GM23338 (cell line): ENCODE results near the gene SIGLEC7. TPM values are rescaled to one million over a fixed set of nuclear protein-coding genes. Genes with fewer than 3 reads are reported as not detected.

ENCODE experiments used
- ATAC-seq: fragments of 200-7000 bp; cut with Tn5 transposase; 3 replicates; pipeline ENCODE4 v1.9.1; 2020
- DNase-seq: peaks from one replicate; pipeline ENCODE4 v3.0.0-alpha.2; 2015; ENCODE audit warnings: low spot score
- H2AFZ ChIP-seq: fragments of 200-600 bp; sonication (generic); 2 replicates; pipeline ENCODE4 v1.8.0; 2016; ENCODE audit warnings: antibody characterized with exemption, mild to moderate bottlenecking, moderate library complexity
- H3F3A ChIP-seq: fragments of 200-600 bp; sonication (generic); replicated peaks from 2 replicates; pipeline ENCODE4 v1.8.0; 2017; ENCODE audit warnings: antibody characterized with exemption, mixed run types, low read depth
- H3K27ac ChIP-seq: fragments of 200-600 bp; sonication (generic); 2 replicates; pipeline ENCODE4 v1.6.1; 2016; ENCODE audit warnings: low read depth
- H3K27me3 ChIP-seq: fragments of 200-600 bp; sonication (generic); 2 replicates; pipeline ENCODE4 v1.8.0; 2016; ENCODE audit warnings: mild to moderate bottlenecking, mixed run types, moderate library complexity; ENCODE audit not compliant: insufficient read depth
- H3K36me3 ChIP-seq: fragments of 200-600 bp; sonication (generic); 2 replicates; pipeline ENCODE4 v1.8.0; 2016; ENCODE audit warnings: mild to moderate bottlenecking; ENCODE audit not compliant: insufficient read depth
- H3K4me1 ChIP-seq: fragments of 200-600 bp; sonication (generic); 2 replicates; pipeline ENCODE4 v1.8.0; 2016; ENCODE audit warnings: mild to moderate bottlenecking, moderate library complexity; ENCODE audit not compliant: insufficient read depth
- H3K4me2 ChIP-seq: fragments of 200-600 bp; sonication (generic); 2 replicates; pipeline ENCODE4 v1.7.1; 2017; ENCODE audit warnings: mixed run types
- H3K4me3 ChIP-seq: fragments of 200-600 bp; sonication (generic); 2 replicates; pipeline ENCODE4 v1.6.1; 2016; ENCODE audit warnings: mixed run types
- H3K79me2 ChIP-seq: fragments of 200-600 bp; sonication (generic); replicated peaks from 2 replicates; pipeline ENCODE4 v1.8.0; 2017; ENCODE audit warnings: mild to moderate bottlenecking; ENCODE audit not compliant: insufficient read depth
- H3K9me2 ChIP-seq: fragments of 200-600 bp; sonication (generic); 2 replicates; pipeline ENCODE4 v1.8.0; 2017; ENCODE audit not compliant: insufficient read depth
- H4K20me1 ChIP-seq: fragments of 200-600 bp; sonication (generic); replicated peaks from 2 replicates; pipeline ENCODE4 v1.8.0; 2017; ENCODE audit warnings: mild to moderate bottlenecking; ENCODE audit not compliant: insufficient read depth
- H3K27ac Mint-ChIP-seq: 2 replicates; pipeline ENCODE4 v1.8.0; 2020; ENCODE audit warnings: inconsistent platforms, mild to moderate bottlenecking, moderate library complexity, mixed read lengths
- H3K27me3 Mint-ChIP-seq: 3 replicates; pipeline ENCODE4 v1.8.0; 2022; ENCODE audit warnings: low read depth, mild to moderate bottlenecking, moderate library complexity, mixed read lengths, inconsistent platforms; ENCODE audit not compliant: insufficient read depth, poor library complexity
- H3K36me3 Mint-ChIP-seq: 3 replicates; pipeline ENCODE4 v1.8.0; 2021; ENCODE audit warnings: low read depth, mild to moderate bottlenecking, inconsistent platforms, moderate library complexity, mixed read lengths
- H3K4me1 Mint-ChIP-seq: 3 replicates; pipeline ENCODE4 v1.8.0; 2020; ENCODE audit warnings: mild to moderate bottlenecking, inconsistent platforms, mixed read lengths
- H3K4me3 Mint-ChIP-seq: 3 replicates; pipeline ENCODE4 v1.8.0; 2021; ENCODE audit warnings: moderate library complexity, mild to moderate bottlenecking, inconsistent platforms, mixed read lengths
- H3K9me3 Mint-ChIP-seq: 3 replicates; pipeline ENCODE4 v1.8.0; 2020; ENCODE audit warnings: moderate library complexity, mild to moderate bottlenecking, inconsistent platforms, mixed read lengths
- CTCF ChIP-seq, 2 experiments: fragments of 200-600 bp in 1 of 2; sonication (generic) in 1 of 2; conservative IDR thresholded peaks; 2 replicates each; pipeline versions ENCODE4 v1.5.1 to v1.6.1; 2016 to 2017; ENCODE audit warnings: antibody characterized with exemption in 2 of 2, low read depth in 2 of 2, mild to moderate bottlenecking in 2 of 2, moderate library complexity in 1 of 2
- ETS1 ChIP-seq: IDR thresholded peaks from 2 replicates; pipeline ENCODE4 v1.6.1; 2016; ENCODE audit warnings: antibody characterized with exemption
- EZH2phosphoT487 ChIP-seq: fragments of 200-600 bp; sonication (generic); IDR thresholded peaks from one replicate; pipeline ENCODE4 v1.8.1; 2018; ENCODE audit warnings: antibody characterized with exemption; ENCODE audit not compliant: unreplicated experiment
- NANOG ChIP-seq: IDR thresholded peaks from 2 replicates; pipeline ENCODE4 v1.6.1; 2016; ENCODE audit warnings: antibody characterized with exemption, borderline replicate concordance
- ZNF331 ChIP-seq: fragments of 250-450 bp; sonication (Bioruptor Pico); IDR thresholded peaks from 2 replicates; pipeline ENCODE4 v1.5.0; 2020; ENCODE audit warnings: low read depth, mild to moderate bottlenecking, moderate library complexity
- polyA plus RNA-seq: library from polyadenylated mRNA; unstranded; fragments of >200 nt; fragmentation: Nextera tagmentation; extraction: Ambion mirVana; gene quantifications from 2 replicates; pipeline ENCODE4 v1.2.1, GENCODE V29; 2016
- total RNA-seq: library from RNA; depleted of rRNA; stranded (reverse); fragments of >200 nt; shearing (Covaris generic); gene quantifications from 2 replicates; pipeline ENCODE4 v1.2.3, GENCODE V29; 2014

The SIGLEC7 gene
- total and polyA plus RNA-seq, 2 experiments from 2014 or later, result not detected

GRCh38 chr19:51127755-51128154 lies 14.3 kb upstream of the SIGLEC7 start:
- Histone ChIP-seq H4K20me1 (no peaks in the 10 kb centered on the region), H3K4me3 (no peak overlapping the region), H3K27ac (no peak overlapping the region), H2AFZ (no peak overlapping the region), H3K79me2 (no peaks in the 10 kb centered on the region), H3K4me1 (no peaks in the 10 kb centered on the region), H3K4me2 (no peak overlapping the region), H3K9me2 (no peaks in the 10 kb centered on the region), H3K27me3 (no peaks in the 10 kb centered on the region), H3K36me3 (no peaks in the 10 kb centered on the region), H3F3A (no peaks in the 10 kb centered on the region)
- H3K4me3 Mint-ChIP-seq, result no peak overlapping the region
- no peaks in the 10 kb centered on the region for H3K4me1 Mint-ChIP-seq
- H3K9me3 Mint-ChIP-seq, result no peaks in the 10 kb centered on the region; the same call in 2 of the 3 replicates
- H3K36me3 Mint-ChIP-seq, result no peaks in the 10 kb centered on the region; the same call in 2 of the 3 replicates
- no peak for TF ChIP-seq CTCF (conservative IDR thresholded peaks at IDR 0.05; ENCODE audit: low read depth in 2 of 2)
- no peak for TF ChIP-seq ZNF331 (CRISPR knock-in tag)
- no peak for TF ChIP-seq EZH2phosphoT487
- DNase-seq (no peak), ATAC-seq (no peak)
- H3K27me3 Mint-ChIP-seq, result peaks cover 15% of the 10 kb centered on the region
- H3K27ac Mint-ChIP-seq, result no peak overlapping the region

GRCh38 chr19:51128227-51128626 lies 13.9 kb upstream of the SIGLEC7 start:
- DNase-seq (no peak), ATAC-seq (no peak)

More at GRCh38 chr19:51128227-51128626, 13.9 kb upstream of the SIGLEC7 start:
- H3K9me3 Mint-ChIP-seq, result no peaks in the 10 kb centered on the region; the same call in 2 of the 3 replicates
- Histone ChIP-seq H2AFZ (no peak overlapping the region), H3K4me1 (no peaks in the 10 kb centered on the region), H3F3A (no peaks in the 10 kb centered on the region), H3K4me2 (no peak overlapping the region), H3K27ac (no peak overlapping the region), H3K9me2 (no peaks in the 10 kb centered on the region), H3K36me3 (no peaks in the 10 kb centered on the region), H4K20me1 (no peaks in the 10 kb centered on the region), H3K27me3 (no peaks in the 10 kb centered on the region), H3K79me2 (no peaks in the 10 kb centered on the region), H3K4me3 (no peak overlapping the region)
- TF ChIP-seq CTCF (conservative IDR thresholded peaks at IDR 0.05; ENCODE audit: low read depth in 2 of 2) (no peak), NANOG (no peak), ETS1 (no peak)
- no peaks in the 10 kb centered on the region; the same call in 2 of the 3 replicates for H3K36me3 Mint-ChIP-seq
- H3K4me3 Mint-ChIP-seq, result no peak overlapping the region
- H3K27me3 Mint-ChIP-seq, result peaks cover 15% of the 10 kb centered on the region
- no peaks in the 10 kb centered on the region for H3K4me1 Mint-ChIP-seq
- H3K27ac Mint-ChIP-seq, result no peak overlapping the region
